ENCODE results near the gene KBTBD2.

- TF ChIP-seq CTCF (IDR thresholded peaks at IDR 0.05) (no peak), POLR2AphosphoS5 (IDR thresholded peaks at IDR 0.05) (peak; percentile 64 to 93 (median 86)), EP300 (IDR thresholded peaks at IDR 0.05) (peak; percentile 44)
Measured at GRCh38 chr7:32891800-32892520, 400 bp upstream of the KBTBD2 start.

Data from stomach (tissue), 4 donors.